ENCODE data around the gene RB1. TPM values are rescaled to one million over a fixed set of nuclear protein-coding genes. Genes with fewer than 3 reads are reported as not detected.
"Not testable (repeated sequence)": the region's sequence is repeated elsewhere in the genome, so short reads cannot be mapped to it uniquely, and the experiment has no call there.

The RB1 gene
- total and polyA plus RNA-seq, 9 of the 15 experiments (the other 6 are each of a cell fraction or from before 2014, with no cell fraction given): 5.0 to 23.8 (median 17.9) TPM

- TF ChIP-seq HOXB6 (CRISPR knock-in tag; IDR thresholded peaks at IDR 0.05; ENCODE audit: borderline replicate concordance): no peak
- TF ChIP-seq TCF7L2 (IDR thresholded peaks at IDR 0.05; ENCODE audit: low read depth, low read length): no peak
- no peak for TF ChIP-seq TAL1 (IDR thresholded peaks at IDR 0.05)
- TF ChIP-seq RBM22 (IDR thresholded peaks at IDR 0.05; ENCODE audit: low read depth, low read length, poor library complexity, severe bottlenecking): no peak
- TF ChIP-seq SAP30 (IDR thresholded peaks at IDR 0.05; ENCODE audit: borderline replicate concordance, insufficient read depth, low read depth, low read length, poor library complexity, severe bottlenecking): no peak
These were observed 112.0 kb downstream of the RB1 start (continued) for GRCh38 chr13:48415516-48415915.

GRCh38 chr13:48422003-48422402 lies 118.5 kb downstream of the RB1 start:
- intact Hi-C loops (cut with micrococcal nuclease); in situ Hi-C loops (cut with MboI); H3K36me3 ChIP-seq (ENCODE audit: control insufficient read depth, insufficient read depth, low read length); H3K9me1 ChIP-seq (ENCODE audit: control insufficient read depth, insufficient read depth, low read length); CTCF ChIA-PET (ENCODE audit: low intra/inter-chr PET ratio); BruUV-seq (replicated peaks); H3K27me3 ChIP-seq (ENCODE audit: control insufficient read depth in 2 of 2, insufficient read depth in 2 of 2, low read length in 2 of 2); FAIRE-seq; DNase-seq (ENCODE audit: extremely low read depth in 1 of 4, low spot score in 3 of 4); ATAC-seq; H3K9me3 ChIP-seq (replicated peaks; ENCODE audit: control insufficient read depth, insufficient read depth, low read depth, low read length); H3K4me3 ChIP-seq; H4K20me1 ChIP-seq (replicated peaks; ENCODE audit: control insufficient read depth, insufficient read depth, low read length); H2AFZ ChIP-seq (ENCODE audit: low read depth, low read length); H3K27ac ChIP-seq (ENCODE audit: extremely low read depth, low read depth, low read length); H3K9ac ChIP-seq (ENCODE audit: insufficient read depth in 1 of 2, low read depth in 2 of 2, low read length in 2 of 2); H3K79me2 ChIP-seq (ENCODE audit: control insufficient read depth, insufficient read depth, low read length); H3K4me1 ChIP-seq (replicated peaks in 1 of 2; ENCODE audit: control insufficient read depth in 2 of 2, insufficient read depth in 2 of 2, low read length in 2 of 2); POLR2A ChIA-PET; H3K4me2 ChIP-seq (ENCODE audit: insufficient read depth, low read length): not testable (repeated sequence)
- WGBS (ENCODE audit: insufficient coverage, low coverage, missing lambda C conversion rate): 85% methylated on average over 2 of the region's 5 CpGs
- TF ChIP-seq ZNF146 (CRISPR knock-in tag; IDR thresholded peaks at IDR 0.05; ENCODE audit: unreplicated experiment): peak; percentile 70

Measured in K562 (cell line).